Chondrocyte (in vitro differentiated cells): Measurements from ENCODE around the gene NKAPD1. TPM values are rescaled to one million over a fixed set of nuclear protein-coding genes. Genes with fewer than 3 reads are reported as not detected.
A peak's percentile ranks its signal among the peaks of the same experiment; 100 is the strongest.
"Not testable (repeated sequence)": the region's sequence is repeated elsewhere in the genome, so short reads cannot be mapped to it uniquely, and the experiment has no call there.

Experiments used
- DNase-seq: peaks from one replicate; pipeline ENCODE4 v3.0.0; 2021; ENCODE audit warnings: mixed read lengths, low spot score
- H3K27ac Mint-ChIP-seq: one replicate; pipeline ENCODE4 v1.8.0; 2021; ENCODE audit warnings: mild to moderate bottlenecking, moderate library complexity, mixed read lengths; ENCODE audit not compliant: unreplicated experiment
- H3K27me3 Mint-ChIP-seq: 2 replicates; pipeline ENCODE4 v1.8.0; 2021; ENCODE audit warnings: low read depth, mixed read lengths
- H3K36me3 Mint-ChIP-seq: 2 replicates; pipeline ENCODE4 v1.8.0; 2021; ENCODE audit warnings: low read depth, mixed read lengths
- H3K4me1 Mint-ChIP-seq: 2 replicates; pipeline ENCODE4 v1.8.0; 2021; ENCODE audit warnings: low read depth, mild to moderate bottlenecking, mixed read lengths
- H3K4me3 Mint-ChIP-seq: one replicate; pipeline ENCODE4 v1.8.0; 2021; ENCODE audit warnings: mild to moderate bottlenecking, moderate library complexity, mixed read lengths; ENCODE audit not compliant: unreplicated experiment
- H3K9me3 Mint-ChIP-seq: 2 replicates; pipeline ENCODE4 v1.8.0; 2021; ENCODE audit warnings: low read depth, mixed read lengths
- total RNA-seq: library from RNA; stranded (reverse); gene quantifications from 3 replicates; pipeline ENCODE4 v1.2.1, GENCODE V29; 2021
- TF ChIP-seq, protein P1 (sequence below): fragments of 200-600 bp; sonication (generic); IDR thresholded peaks from 2 replicates; pipeline ENCODE4 v1.5.0; 2021; ENCODE audit warnings: antibody characterized with exemption, mild to moderate bottlenecking, moderate library complexity

Gene NKAPD1
- total RNA-seq, 1 donor from 2014 or later, result 18.2 TPM

GRCh38 chr11:112062923-112063322 lies 11.2 kb upstream of the NKAPD1 start:
- peaks cover 7% of the 10 kb centered on the region for H3K4me1 Mint-ChIP-seq
- TF ChIP-seq, protein P1, sequence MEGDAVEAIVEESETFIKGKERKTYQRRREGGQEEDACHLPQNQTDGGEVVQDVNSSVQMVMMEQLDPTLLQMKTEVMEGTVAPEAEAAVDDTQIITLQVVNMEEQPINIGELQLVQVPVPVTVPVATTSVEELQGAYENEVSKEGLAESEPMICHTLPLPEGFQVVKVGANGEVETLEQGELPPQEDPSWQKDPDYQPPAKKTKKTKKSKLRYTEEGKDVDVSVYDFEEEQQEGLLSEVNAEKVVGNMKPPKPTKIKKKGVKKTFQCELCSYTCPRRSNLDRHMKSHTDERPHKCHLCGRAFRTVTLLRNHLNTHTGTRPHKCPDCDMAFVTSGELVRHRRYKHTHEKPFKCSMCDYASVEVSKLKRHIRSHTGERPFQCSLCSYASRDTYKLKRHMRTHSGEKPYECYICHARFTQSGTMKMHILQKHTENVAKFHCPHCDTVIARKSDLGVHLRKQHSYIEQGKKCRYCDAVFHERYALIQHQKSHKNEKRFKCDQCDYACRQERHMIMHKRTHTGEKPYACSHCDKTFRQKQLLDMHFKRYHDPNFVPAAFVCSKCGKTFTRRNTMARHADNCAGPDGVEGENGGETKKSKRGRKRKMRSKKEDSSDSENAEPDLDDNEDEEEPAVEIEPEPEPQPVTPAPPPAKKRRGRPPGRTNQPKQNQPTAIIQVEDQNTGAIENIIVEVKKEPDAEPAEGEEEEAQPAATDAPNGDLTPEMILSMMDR, result no peak
- no peak for DNase-seq
- H3K36me3 Mint-ChIP-seq, result peaks cover 7% of the 10 kb centered on the region
- no peak overlapping the region for H3K4me3 Mint-ChIP-seq
- no peak overlapping the region for H3K27ac Mint-ChIP-seq
- H3K27me3 Mint-ChIP-seq, result no peaks in the 10 kb centered on the region
- no peaks in the 10 kb centered on the region for H3K9me3 Mint-ChIP-seq

DNA sequence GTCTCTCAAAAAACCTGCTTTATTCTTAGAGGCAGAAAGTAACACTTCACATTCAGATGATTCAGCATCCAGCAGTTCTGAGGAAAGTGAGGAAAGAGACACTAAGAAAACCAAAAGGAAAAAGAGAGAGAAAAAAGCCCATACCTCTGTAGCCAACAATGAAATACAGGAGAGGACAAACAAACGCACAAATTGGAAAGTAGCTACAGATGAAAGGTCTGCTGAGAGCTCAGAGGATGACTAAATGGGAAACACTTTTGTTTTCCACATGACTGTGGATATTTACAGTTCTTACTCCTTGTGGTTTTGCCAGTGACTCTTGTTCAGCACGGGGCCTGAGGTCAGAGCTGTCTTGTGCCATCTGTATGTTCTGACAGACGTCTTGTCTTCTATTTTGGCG lies 8.6 kb downstream of the NKAPD1 start:
- Mint-ChIP-seq H3K27me3 (no peaks in the 10 kb centered on the region), H3K4me3 (no peak overlapping the region), H3K4me1 (peaks cover 27% of the 10 kb centered on the region), H3K9me3 (no peaks in the 10 kb centered on the region), H3K36me3 (peaks cover 24% of the 10 kb centered on the region), H3K27ac (peak overlapping the region; percentile 30)
- TF ChIP-seq, protein P1, result no peak
- DNase-seq, result no peak

DNA sequence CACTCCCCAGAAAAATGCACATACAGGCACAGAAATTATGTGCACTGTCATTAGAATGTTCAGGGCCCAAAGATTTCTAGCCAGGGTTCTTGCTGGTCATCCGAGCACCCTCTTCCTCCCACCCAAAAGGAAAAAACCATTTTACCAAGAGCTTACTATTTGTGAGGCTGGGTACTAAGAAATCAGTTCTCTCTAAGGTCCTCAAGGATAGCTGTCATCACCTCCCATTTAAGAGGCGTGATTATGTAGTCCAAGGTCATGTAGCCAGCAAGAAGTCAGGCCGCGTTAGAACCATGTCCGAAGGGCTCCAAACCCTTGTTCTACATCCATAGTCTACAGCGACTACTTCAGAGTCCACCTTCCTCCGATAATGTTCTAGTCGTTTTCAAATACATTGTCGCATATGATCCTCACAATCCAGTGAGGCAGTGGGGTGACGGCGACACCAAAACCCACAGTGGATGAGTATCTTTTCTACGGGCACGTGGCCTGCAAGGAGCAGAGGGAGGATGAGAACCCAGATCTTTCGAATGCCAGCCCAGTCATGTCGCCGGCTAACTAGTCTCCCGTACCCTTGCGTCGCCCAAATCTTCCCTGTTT lies 11.8 kb downstream of the NKAPD1 start:
- H3K36me3 Mint-ChIP-seq, result peaks cover 31% of the 10 kb centered on the region
- H3K9me3 Mint-ChIP-seq, result no peaks in the 10 kb centered on the region
- peak overlapping the region; percentile 98 for H3K27ac Mint-ChIP-seq
- no peaks in the 10 kb centered on the region for H3K27me3 Mint-ChIP-seq
- H3K4me1 Mint-ChIP-seq, result peaks cover 47% of the 10 kb centered on the region
- TF ChIP-seq, protein P1, result no peak
- peak overlapping the region; percentile 100 for H3K4me3 Mint-ChIP-seq
- no peak for DNase-seq

DNA sequence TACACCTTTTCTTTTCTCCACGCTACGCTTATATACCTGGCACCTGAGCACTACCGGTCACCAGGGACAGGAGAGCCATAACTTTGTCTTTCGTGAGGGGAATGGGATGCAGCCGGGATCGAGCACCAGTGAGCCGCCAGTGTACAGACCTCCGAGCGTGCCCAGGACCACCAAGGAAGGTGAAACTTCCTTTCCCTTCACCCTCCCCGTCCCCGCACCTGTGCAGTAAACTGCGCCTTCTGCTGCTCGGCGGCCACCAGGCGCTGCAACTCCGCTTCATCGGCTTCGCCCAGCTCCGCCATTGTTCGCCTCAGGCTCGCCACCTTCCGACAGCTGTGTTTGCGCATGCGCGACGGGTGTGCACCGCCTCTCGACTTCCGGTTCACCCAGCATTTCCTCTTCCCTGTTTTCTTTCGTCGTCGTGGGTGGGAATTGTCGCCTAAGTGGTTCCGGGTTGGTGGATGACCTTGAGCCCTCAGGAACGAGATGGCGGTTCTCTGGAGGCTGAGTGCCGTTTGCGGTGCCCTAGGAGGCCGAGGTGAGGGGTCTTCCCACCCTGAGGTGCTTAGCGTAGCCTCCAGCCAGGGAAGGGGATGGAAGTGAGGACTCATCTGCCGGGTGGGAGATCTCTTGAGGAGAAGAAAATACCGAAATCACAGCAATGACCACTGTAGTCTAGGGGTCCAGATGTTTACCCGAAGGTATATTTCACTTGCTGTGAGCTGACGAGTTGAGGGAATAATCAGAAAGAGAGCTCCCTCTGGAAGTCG lies 12.5 kb downstream of the NKAPD1 start, which contains the start of the genes SDHD and TIMM8B:
SDHD (plus strand) TSS at position 452 of the 770 bp plus-strand sequence; CDS start at position 487, 35 bp downstream.
TIMM8B (minus strand) TSS at position 335 of the 770 bp plus-strand sequence; CDS start at position 302, 33 bp downstream.
- H3K9me3 Mint-ChIP-seq, result no peaks in the 10 kb centered on the region
- H3K4me3 Mint-ChIP-seq, result peak within 1 kb of the TSS; percentile 100
- DNase-seq, result peak; percentile 97
- peaks cover 38% of the 10 kb centered on the region for H3K36me3 Mint-ChIP-seq
- TF ChIP-seq, protein P1, result peak; percentile 71
- peaks cover 47% of the 10 kb centered on the region for H3K4me1 Mint-ChIP-seq
- H3K27me3 Mint-ChIP-seq, result no peaks in the 10 kb centered on the region
- H3K27ac Mint-ChIP-seq, result peak within 1 kb of the TSS; percentile 98

GRCh38 chr11:112087212-112087611 lies 13.1 kb downstream of the NKAPD1 start:
- H3K4me3 Mint-ChIP-seq, result peak overlapping the region; percentile 100
- H3K4me1 Mint-ChIP-seq, result peaks cover 47% of the 10 kb centered on the region
- TF ChIP-seq, protein P1, result no peak
- H3K36me3 Mint-ChIP-seq, result peaks cover 41% of the 10 kb centered on the region
- no peaks in the 10 kb centered on the region for H3K9me3 Mint-ChIP-seq
- no peaks in the 10 kb centered on the region for H3K27me3 Mint-ChIP-seq
- peak overlapping the region; percentile 98 for H3K27ac Mint-ChIP-seq
- DNase-seq, result no peak

- not testable (repeated sequence) for H3K27ac Mint-ChIP-seq
- H3K4me1 Mint-ChIP-seq, result peaks cover 27% of the 10 kb centered on the region
These were observed 21.2 kb downstream of the NKAPD1 start for GRCh38 chr11:112095302-112095701.

More at GRCh38 chr11:112095302-112095701, 21.2 kb downstream of the NKAPD1 start:
- peaks cover 29% of the 10 kb centered on the region for H3K36me3 Mint-ChIP-seq
- H3K9me3 Mint-ChIP-seq, H3K4me3 Mint-ChIP-seq, DNase-seq, H3K27me3 Mint-ChIP-seq: not testable (repeated sequence)
